Epithelial cell of esophagus (primary cell): ENCODE results near the gene METTL16.

Experiments
- DNase-seq: peaks from one replicate; pipeline ENCODE4 v3.0.0; 2010; ENCODE audit warnings: low read depth
- H3K4me3 ChIP-seq: 2 replicates; pipeline ENCODE4 v1.5.1; 2011; ENCODE audit warnings: mild to moderate bottlenecking, low read length, control low read depth
- CTCF ChIP-seq: IDR thresholded peaks from 2 replicates; pipeline ENCODE4 v1.5.1; 2011; ENCODE audit warnings: low read depth, mild to moderate bottlenecking, low read length, control low read depth, inconsistent platforms; ENCODE audit not compliant: insufficient read depth; ENCODE audit errors: missing control alignments

METTL16 gene

GRCh38 chr17:2416010-2416734 is 95.5 kb downstream of the METTL16 start:
- peak; percentile 95 for TF ChIP-seq CTCF
- H3K4me3 ChIP-seq, result no peak overlapping the region
- DNase-seq, result peak; percentile 83

- no peak overlapping the region for H3K4me3 ChIP-seq
- no peak for TF ChIP-seq CTCF
- no peak for DNase-seq
These were observed 96.6 kb downstream of the METTL16 start for GRCh38 chr17:2415081-2415480.

GRCh38 chr17:2414446-2415064 is 97.1 kb downstream of the METTL16 start:
- DNase-seq, result no peak
- no peak for TF ChIP-seq CTCF
- H3K4me3 ChIP-seq, result no peak overlapping the region

GRCh38 chr17:2412561-2413021 is 99.1 kb downstream of the METTL16 start:
- TF ChIP-seq CTCF, result peak; percentile 3
- no peak for DNase-seq
- H3K4me3 ChIP-seq, result no peak overlapping the region

GRCh38 chr17:2410951-2411350 is 100.7 kb downstream of the METTL16 start:
- H3K4me3 ChIP-seq, result no peak overlapping the region
- no peak for TF ChIP-seq CTCF

GRCh38 chr17:2406903-2407790 is 104.5 kb downstream of the METTL16 start:
- TF ChIP-seq CTCF, result no peak
- H3K4me3 ChIP-seq, result no peak overlapping the region
- peak; percentile 98 for DNase-seq

More at GRCh38 chr17:2410951-2411350, 100.7 kb downstream of the METTL16 start:
- DNase-seq, result no peak
